DND-41 (cell line): ENCODE results near the gene OPN1SW.

Experiments used
- CTCF ChIP-seq: IDR thresholded peaks from 2 replicates; pipeline ENCODE4 v1.5.1; 2012; ENCODE audit warnings: borderline replicate concordance, low read length, moderate library complexity, mild to moderate bottlenecking; ENCODE audit not compliant: poor library complexity, severe bottlenecking; ENCODE audit errors: extremely low read depth
- EZH2 ChIP-seq: IDR thresholded peaks from 3 replicates; pipeline ENCODE4 v1.6.1; 2012; ENCODE audit warnings: borderline replicate concordance, low read depth, mild to moderate bottlenecking, moderate library complexity, low read length, inconsistent platforms; ENCODE audit not compliant: severe bottlenecking

DNA sequence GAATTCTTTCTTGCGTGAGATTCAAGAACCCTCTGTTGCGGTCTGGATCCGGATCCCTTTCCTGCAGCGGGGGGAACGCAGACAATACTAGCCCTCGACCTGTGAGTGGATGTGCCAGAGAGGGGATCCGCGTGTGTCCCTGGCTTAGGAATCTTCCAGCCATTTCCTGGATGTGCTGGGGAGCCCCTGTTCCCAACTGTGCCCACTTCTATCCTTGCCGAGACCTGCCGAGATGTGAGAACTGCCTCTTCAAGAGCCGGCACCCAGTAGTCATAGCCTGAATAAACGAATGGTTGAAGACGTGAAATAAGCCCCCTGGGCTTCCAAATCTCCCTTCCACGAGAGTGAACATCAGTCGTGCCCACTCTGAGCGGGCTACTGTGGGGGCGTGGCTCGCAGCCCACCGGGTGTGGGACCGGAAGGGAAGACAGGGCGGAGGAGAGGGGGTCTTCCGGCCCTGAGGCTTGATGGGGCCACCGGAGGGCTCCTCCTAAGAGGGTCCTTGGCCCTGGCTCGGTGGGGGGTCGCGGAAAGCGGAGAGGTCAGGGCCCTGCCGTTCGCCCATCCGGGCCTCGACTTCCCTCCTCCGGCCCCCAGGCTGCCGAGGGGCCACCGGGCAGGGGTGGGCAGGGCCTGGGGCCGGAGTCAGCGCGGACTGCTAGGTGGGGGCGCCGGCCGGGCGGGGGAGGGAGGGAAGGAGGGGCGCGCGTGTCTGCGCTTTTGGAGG lies 14.9 kb upstream of the OPN1SW start:
- TF ChIP-seq CTCF (no peak), EZH2 (no peak)
